ENCODE data around the gene MMAA. TPM values are rescaled to one million over a fixed set of nuclear protein-coding genes. Genes with fewer than 3 reads are reported as not detected.
"Not testable (repeated sequence)": the region's sequence is repeated elsewhere in the genome, so short reads cannot be mapped to it uniquely, and the experiment has no call there.

Gene MMAA
- total RNA-seq, 2 experiments from 2014 or later, result 12.8 to 13.4 TPM

DNA sequence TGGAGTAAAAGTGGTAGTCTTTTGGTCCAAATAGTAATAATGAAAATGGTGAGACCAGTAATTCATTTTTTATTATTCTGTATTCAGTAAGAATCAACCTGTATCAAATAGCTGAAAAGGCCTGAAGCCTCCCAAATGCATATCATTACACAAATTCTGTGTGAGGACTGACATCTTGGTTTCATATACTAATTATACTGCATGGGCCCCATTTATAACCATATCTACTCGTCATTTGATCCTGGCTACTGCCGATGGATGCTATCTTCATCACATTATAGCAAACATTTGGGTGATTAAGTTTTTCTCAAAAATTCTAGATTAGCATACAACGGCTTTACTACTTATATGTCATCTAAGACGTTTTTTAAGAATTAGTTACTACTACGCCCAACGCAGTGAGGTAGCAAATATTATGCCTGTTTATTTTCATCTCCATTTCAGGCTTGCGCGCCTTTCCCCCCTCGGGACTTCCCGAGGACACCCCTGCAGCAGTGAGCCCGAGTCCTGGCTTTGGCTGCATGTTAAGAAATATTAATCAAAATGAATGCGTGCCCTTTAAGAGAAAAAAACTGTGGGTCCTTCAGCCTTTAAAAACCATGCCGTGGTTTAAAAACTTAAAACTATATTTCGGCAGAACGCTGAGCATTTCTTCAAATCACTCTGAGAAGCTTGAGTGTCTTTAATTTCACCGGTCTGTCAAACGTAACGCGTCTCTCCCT is 814 bp upstream of the MMAA start:
- DNase-seq, result peak; percentile 16
- Mint-ChIP-seq H3K27me3 (peaks cover 6% of the 10 kb centered on the region), H3K4me1 (peaks cover 40% of the 10 kb centered on the region), H3K9me3 (peaks cover 10% of the 10 kb centered on the region), H3K36me3 (peaks cover 17% of the 10 kb centered on the region), H3K27ac (peak overlapping the region; percentile 99), H3K4me3 (peak overlapping the region; percentile 94)

DNA sequence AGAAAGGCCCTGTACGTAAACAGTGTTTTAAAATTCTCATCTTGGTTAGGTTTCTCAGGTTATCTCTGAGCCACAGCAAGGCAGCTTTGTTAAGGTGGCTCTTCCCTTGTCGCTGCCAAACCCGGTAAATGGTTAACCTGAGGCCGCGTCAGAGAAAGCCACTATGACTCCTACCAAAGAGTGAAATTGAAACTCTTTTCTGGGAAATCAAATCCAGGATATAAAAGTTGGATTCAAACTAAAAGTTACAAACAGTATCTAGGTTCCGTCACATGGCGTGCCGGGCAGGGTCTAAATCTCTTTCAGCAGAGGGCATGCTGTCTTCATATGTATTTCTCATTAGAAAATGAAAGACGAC is 433 bp downstream of the MMAA start:
- DNase-seq, result peak; percentile 60
- Mint-ChIP-seq H3K4me1 (peaks cover 36% of the 10 kb centered on the region), H3K4me3 (peak overlapping the region; percentile 94), H3K9me3 (peaks cover 10% of the 10 kb centered on the region), H3K27ac (peak overlapping the region; percentile 99), H3K36me3 (peaks cover 22% of the 10 kb centered on the region), H3K27me3 (no peaks in the 10 kb centered on the region)

DNA sequence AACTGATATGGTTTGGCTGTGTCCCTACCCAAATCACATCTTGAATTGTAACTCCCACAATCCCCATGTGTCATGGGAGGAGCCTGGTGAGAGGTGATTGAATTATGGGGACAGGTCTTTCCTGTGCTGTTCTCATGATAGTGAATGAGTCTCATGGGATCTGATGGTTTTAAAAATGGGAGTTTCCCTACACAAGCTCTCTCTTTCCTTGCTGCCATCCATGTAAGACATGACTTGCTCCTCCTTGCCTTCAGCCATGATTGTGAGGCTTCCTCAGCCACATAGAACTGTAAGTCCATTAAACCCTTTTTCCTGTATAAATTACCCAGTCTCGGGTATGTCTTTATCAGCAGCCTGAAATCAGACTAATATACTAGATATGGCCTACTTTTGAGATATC is 2.9 kb downstream of the MMAA start:
- not testable (repeated sequence) for H3K27ac Mint-ChIP-seq, DNase-seq, H3K4me3 Mint-ChIP-seq, H3K27me3 Mint-ChIP-seq
- peaks cover 32% of the 10 kb centered on the region for H3K36me3 Mint-ChIP-seq
- H3K9me3 Mint-ChIP-seq, result peaks cover 10% of the 10 kb centered on the region
- peaks cover 33% of the 10 kb centered on the region for H3K4me1 Mint-ChIP-seq

DNA sequence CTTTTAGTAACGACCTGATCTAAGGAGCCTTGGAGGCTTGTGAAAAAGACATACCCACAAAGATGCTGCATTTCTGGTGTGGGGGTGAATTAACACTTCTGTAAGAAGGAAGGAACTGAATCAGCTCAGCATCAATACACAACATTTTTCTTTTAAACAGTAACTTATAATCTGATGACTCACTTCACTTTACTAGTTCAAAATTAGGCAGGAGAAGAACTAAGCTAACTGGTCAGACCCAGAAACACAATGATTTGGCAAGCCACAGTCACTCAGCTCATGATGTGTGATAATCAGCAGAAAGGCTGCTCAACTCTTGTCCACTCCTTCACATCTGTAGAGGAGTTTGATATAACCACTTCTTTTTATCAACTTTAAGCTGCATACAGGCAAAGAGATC is 4.6 kb downstream of the MMAA start:
- Mint-ChIP-seq H3K27ac (peak overlapping the region; percentile 42), H3K36me3 (peaks cover 35% of the 10 kb centered on the region), H3K4me3 (no peak overlapping the region), H3K4me1 (peaks cover 30% of the 10 kb centered on the region), H3K27me3 (no peaks in the 10 kb centered on the region), H3K9me3 (peaks cover 10% of the 10 kb centered on the region)
- DNase-seq, result no peak

DNA sequence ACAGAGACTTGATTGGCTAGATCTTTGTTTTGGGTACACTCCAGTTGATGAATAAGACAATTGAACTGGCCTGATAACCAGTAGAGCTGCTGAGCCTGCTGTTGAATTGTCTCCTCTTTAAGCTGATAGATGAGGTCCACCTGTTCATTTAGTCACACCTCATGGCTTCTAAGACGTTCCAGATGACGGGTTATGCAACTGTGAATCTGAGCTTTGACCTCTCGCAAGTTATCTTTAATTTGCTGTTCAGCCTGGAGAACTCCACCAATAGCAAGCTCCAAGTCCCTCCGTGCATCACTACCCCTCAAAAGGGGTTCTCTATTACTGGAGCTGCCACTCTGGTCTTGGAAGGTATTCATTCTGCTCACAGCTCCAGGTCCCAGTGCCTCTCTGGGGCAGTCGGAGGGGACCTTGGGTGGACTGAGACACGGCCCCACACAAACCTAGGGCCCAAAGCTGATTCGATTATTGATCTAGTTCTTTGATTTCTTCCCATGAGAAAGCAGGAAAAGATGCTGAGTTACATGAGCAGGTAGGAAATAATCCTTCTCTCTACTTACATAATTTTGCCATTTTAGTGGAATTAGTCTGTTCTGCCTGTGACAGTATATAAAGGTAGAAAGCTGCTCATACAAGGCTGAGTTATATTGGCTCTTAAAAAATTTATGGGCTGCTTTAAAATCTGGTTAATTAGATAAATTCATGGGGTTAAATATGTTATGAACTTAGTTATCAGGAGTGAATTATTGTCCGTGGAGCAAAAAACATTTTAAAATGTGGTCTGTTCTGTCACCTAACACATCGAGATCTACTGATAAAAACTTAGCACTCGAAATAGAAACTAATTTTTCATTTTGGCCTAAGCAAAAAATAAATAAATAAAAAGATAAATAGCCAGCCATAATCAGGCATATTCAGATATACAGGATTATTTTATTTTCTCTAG is 6.8 kb downstream of the MMAA start:
- Mint-ChIP-seq H3K27me3 (no peaks in the 10 kb centered on the region), H3K4me1 (peaks cover 19% of the 10 kb centered on the region), H3K9me3 (peaks cover 9% of the 10 kb centered on the region), H3K27ac (no peak overlapping the region), H3K36me3 (peaks cover 42% of the 10 kb centered on the region), H3K4me3 (no peak overlapping the region)
- no peak for DNase-seq

DNA sequence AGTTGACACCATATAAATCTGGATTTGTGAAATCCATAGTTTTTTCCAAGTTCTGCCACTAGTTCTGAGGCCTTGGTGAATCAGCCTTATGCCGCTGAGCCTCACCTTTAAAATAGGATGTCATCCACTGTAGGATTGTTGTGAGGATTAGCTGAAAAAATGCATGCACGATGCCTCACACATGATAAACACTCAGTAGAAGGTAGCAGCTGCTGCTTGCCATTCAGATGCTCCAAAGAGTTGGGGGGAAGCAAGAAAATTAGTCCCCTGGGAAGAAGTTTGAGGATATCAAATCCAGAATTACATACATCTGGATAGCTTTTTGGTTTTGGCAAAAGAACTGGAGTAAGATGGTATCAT is 7.4 kb downstream of the MMAA start:
- Mint-ChIP-seq H3K4me3 (no peak overlapping the region), H3K27me3 (no peaks in the 10 kb centered on the region), H3K36me3 (peaks cover 39% of the 10 kb centered on the region), H3K4me1 (peaks cover 16% of the 10 kb centered on the region), H3K9me3 (peaks cover 4% of the 10 kb centered on the region), H3K27ac (no peak overlapping the region)
- no peak for DNase-seq

DNA sequence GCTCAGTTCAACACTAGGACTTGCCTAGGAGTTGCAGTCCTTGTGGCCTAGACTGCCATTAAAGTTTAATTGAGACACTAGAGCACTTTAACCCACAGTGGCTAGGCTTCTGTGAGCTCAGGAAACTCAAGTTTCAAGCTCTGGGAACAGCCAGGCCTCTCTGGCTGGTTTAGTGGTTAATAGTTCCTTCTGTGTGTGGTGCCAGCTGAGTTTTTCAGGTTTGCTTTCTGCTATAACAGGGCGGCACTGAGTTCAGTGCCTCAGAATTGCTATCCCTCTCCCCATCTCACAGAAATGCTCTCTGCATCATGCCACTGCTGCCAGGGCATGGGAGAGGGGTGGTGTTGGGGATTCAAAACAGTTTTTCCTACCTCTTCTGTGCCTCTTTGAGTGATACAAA is 15.9 kb downstream of the MMAA start:
- Mint-ChIP-seq H3K4me1 (peaks cover 18% of the 10 kb centered on the region), H3K27ac (no peak overlapping the region), H3K27me3 (no peaks in the 10 kb centered on the region), H3K9me3 (no peaks in the 10 kb centered on the region), H3K36me3 (peaks cover 18% of the 10 kb centered on the region), H3K4me3 (no peak overlapping the region)
- DNase-seq, result no peak

DNA sequence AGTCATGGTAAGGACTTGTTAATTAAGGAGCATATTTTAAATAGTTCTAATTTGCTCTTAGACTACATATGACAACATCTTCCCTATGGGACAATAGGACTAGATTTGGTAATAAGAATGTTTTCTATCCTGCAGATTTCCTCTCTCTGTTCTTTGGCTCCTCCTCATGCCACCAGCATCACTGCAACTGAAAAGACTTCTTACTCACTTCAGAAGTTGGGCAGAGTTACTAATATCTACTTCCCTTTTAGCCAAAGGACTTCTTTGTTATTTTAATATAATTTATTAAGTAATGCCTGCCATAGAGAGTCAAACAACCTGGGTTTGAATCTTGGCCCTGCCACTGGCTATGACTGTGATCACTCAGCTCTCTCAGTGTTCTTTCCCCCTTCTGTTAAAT is 16.4 kb downstream of the MMAA start:
- Mint-ChIP-seq H3K9me3 (no peaks in the 10 kb centered on the region), H3K4me1 (peaks cover 18% of the 10 kb centered on the region), H3K27me3 (no peaks in the 10 kb centered on the region), H3K27ac (no peak overlapping the region), H3K36me3 (peaks cover 16% of the 10 kb centered on the region), H3K4me3 (no peak overlapping the region)
- DNase-seq, result no peak

DNA sequence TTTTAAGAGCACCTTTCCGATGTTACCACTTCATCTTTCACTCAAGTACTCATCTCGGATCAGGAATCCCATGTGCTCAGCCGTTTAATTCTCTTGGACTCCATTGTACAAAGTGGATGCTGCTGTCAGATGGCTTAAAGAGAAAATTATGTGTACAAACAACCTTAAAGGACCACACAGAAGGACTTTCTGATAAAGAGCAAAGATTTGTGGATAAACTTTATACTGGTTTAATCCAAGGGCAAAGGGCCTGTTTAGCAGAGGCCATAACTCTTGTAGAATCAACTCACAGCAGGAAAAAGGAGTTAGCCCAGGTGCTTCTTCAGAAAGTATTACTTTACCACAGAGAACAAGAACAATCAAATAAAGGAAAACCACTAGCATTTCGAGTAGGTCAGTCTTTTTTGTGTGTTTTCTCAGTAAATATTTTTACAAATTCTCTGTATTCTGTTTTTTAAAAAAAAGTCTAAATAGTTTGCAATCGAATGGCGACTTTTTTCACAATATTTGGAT is 20.1 kb downstream of the MMAA start:
- Mint-ChIP-seq H3K9me3 (no peaks in the 10 kb centered on the region), H3K27me3 (no peaks in the 10 kb centered on the region), H3K4me1 (peaks cover 15% of the 10 kb centered on the region), H3K36me3 (peaks cover 16% of the 10 kb centered on the region), H3K4me3 (no peak overlapping the region), H3K27ac (no peak overlapping the region)
- no peak for DNase-seq

DNA sequence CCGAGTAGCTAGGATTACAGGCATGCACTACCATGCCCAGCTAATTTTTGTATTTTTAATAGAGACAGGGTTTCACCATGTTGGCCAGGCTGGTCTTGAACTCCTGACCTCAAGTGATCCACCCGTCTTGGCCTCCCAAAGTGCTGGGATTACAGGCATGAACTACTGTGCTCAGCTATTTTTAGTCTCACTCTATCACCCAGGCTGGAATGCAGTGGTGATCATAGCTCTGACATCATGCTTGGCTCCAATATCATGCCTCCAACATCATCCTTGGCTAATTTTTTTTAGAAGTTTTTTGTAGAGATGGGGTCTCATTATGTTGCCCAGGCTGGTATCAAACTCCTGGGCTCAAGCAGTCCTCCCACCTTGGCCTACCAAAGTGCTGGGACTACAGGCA is 21.1 kb downstream of the MMAA start:
- H3K4me3 Mint-ChIP-seq, H3K27ac Mint-ChIP-seq, H3K9me3 Mint-ChIP-seq, H3K27me3 Mint-ChIP-seq, DNase-seq: not testable (repeated sequence)
- Mint-ChIP-seq H3K4me1 (peaks cover 12% of the 10 kb centered on the region), H3K36me3 (peaks cover 17% of the 10 kb centered on the region)

DNA sequence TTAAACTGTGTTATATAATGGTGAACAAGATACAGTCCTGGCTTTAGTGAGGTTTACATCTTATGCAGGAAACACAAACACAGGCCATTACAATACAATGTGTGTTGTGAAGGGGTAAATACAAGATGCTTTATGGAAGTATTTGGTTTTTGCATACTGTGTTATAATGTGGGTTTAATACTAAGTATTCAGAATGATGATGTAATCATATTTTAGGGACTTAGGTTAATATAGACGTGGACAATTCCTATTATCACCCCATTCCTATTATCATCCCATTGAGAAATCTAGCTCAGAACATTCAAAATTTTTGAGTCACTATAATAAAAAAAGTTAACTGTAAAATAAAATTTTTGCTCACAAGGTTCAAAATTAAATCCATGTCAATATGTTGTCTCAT is 24.1 kb downstream of the MMAA start:
- DNase-seq, result no peak
- no peaks in the 10 kb centered on the region for H3K9me3 Mint-ChIP-seq
- no peak overlapping the region for H3K27ac Mint-ChIP-seq
- peaks cover 5% of the 10 kb centered on the region for H3K4me1 Mint-ChIP-seq
- H3K27me3 Mint-ChIP-seq, result no peaks in the 10 kb centered on the region
- H3K36me3 Mint-ChIP-seq, result peaks cover 24% of the 10 kb centered on the region
- H3K4me3 Mint-ChIP-seq, result no peak overlapping the region

DNA sequence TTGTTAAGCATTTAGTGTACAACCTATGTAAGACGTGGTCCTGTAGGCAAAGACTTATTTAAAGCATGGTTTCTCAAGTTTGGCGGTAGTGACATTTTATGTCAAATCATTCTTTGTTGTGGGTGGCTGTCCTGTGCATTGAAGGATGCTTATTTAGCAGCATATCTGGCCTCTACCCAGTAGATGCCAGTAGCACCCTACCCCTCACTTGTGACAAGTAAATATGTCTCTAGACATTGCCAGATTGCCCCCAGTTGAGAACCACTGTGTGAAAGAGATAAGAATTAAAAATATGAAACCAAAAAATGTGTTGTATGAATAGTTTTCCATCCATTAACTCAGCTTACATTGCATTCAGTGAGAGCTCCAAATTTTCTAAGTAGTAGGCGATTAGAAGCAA is 25.5 kb downstream of the MMAA start:
- no peak overlapping the region for H3K27ac Mint-ChIP-seq
- H3K4me1 Mint-ChIP-seq, result peaks cover 5% of the 10 kb centered on the region
- no peak for DNase-seq
- H3K36me3 Mint-ChIP-seq, result peaks cover 19% of the 10 kb centered on the region
- H3K4me3 Mint-ChIP-seq, result no peak overlapping the region
- H3K9me3 Mint-ChIP-seq, result no peaks in the 10 kb centered on the region
- H3K27me3 Mint-ChIP-seq, result no peaks in the 10 kb centered on the region

DNA sequence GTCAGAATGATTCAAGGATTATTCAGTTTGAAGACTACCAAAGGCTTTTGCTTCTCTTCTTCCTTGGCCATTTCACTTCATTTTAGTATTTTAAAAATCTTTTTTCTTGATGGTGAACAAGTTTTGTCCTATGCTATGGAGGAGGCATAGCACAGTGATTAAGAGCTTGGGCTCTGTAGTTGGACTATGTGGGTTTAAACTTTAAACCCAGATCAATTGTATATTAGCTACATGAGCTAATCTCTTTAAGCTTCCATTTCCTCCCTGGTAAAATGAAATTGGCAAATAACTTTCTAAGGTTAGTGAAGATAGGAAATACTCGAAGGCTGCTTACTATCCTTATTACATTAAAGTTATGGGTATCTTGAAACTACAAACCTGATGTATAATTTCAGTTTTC is 37.0 kb downstream of the MMAA start:
- Mint-ChIP-seq H3K27me3 (no peaks in the 10 kb centered on the region), H3K4me3 (no peak overlapping the region), H3K9me3 (peaks cover 18% of the 10 kb centered on the region), H3K4me1 (no peaks in the 10 kb centered on the region), H3K27ac (no peak overlapping the region), H3K36me3 (peaks cover 77% of the 10 kb centered on the region)
- DNase-seq, result no peak

DNA sequence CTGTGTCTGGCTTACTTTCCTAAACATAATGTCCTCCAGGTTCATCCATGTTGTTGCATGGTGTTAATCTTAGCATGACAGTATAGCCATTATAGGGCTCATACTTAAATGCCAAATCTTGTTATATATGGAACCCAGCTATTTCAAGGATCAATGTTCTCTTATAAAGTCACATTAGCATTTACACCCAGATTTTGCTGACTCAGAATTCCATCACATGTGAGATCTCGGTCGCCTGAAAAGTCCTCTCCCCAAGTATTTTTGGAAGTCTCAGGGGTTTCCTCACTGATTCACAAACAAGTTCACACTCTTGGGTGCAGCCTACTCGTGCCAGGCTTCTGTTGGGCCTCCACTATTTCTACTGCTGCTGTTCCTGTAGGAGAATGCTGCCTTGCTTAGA is 40.9 kb downstream of the MMAA start:
- Mint-ChIP-seq H3K4me1 (no peaks in the 10 kb centered on the region), H3K4me3 (no peak overlapping the region), H3K27me3 (no peaks in the 10 kb centered on the region), H3K36me3 (peaks cover 64% of the 10 kb centered on the region), H3K9me3 (peaks cover 36% of the 10 kb centered on the region), H3K27ac (no peak overlapping the region)
- no peak for DNase-seq

DNA sequence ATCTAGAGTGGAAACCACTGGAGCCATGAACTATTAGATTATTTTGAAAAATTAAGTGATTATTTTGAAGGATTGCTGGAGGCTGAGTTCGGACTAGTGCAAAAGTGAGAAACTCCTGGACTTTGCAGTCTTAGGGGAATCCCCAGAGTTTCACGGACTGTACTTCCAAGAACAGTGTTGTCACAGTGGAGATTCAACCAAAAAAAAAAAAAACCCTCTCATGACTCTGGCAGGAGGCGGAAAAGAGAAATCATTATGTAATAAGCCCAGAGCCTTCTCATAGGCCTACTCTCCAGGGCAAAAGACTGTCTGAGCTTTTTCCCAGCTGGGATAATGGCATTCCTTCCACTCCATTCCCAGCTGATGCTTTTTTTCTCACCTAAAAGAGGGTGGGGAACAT is 44.0 kb downstream of the MMAA start:
- no peak overlapping the region for H3K27ac Mint-ChIP-seq
- peaks cover 38% of the 10 kb centered on the region for H3K9me3 Mint-ChIP-seq
- peaks cover 38% of the 10 kb centered on the region for H3K36me3 Mint-ChIP-seq
- H3K4me1 Mint-ChIP-seq, result no peaks in the 10 kb centered on the region
- H3K4me3 Mint-ChIP-seq, result no peak overlapping the region
- H3K27me3 Mint-ChIP-seq, result no peaks in the 10 kb centered on the region
- no peak for DNase-seq

Data from activated naive CD8-positive, alpha-beta T cell treated with anti-CD3 and anti-CD28 coated beads for 36 hours (primary cell).